Mucosa of stomach (tissue), 1 donor: Measurements from ENCODE around the gene HIP1R.
A peak's percentile ranks its signal among the peaks of the same experiment; 100 is the strongest.

Source experiments
- H3K27me3 ChIP-seq: one replicate; pipeline ENCODE4 v1.7.0; 2013; ENCODE audit warnings: mild to moderate bottlenecking, low read length; ENCODE audit not compliant: control insufficient read depth, insufficient read depth
- H3K36me3 ChIP-seq: one replicate; pipeline ENCODE4 v1.7.0; 2013; ENCODE audit warnings: low read length; ENCODE audit not compliant: control insufficient read depth, insufficient read depth
- H3K4me1 ChIP-seq: one replicate; pipeline ENCODE4 v1.7.0; 2013; ENCODE audit warnings: mild to moderate bottlenecking, low read length; ENCODE audit not compliant: control insufficient read depth, insufficient read depth
- H3K4me3 ChIP-seq: one replicate; pipeline ENCODE4 v1.7.0; 2013; ENCODE audit warnings: low read length
- H3K9ac ChIP-seq: one replicate; pipeline ENCODE4 v1.7.0; 2013; ENCODE audit warnings: mild to moderate bottlenecking, low read length, moderate library complexity
- H3K9me3 ChIP-seq: one replicate; pipeline ENCODE4 v1.7.0; 2013; ENCODE audit warnings: mild to moderate bottlenecking, low read length, moderate library complexity; ENCODE audit not compliant: control insufficient read depth
- donor health status: Pancreatic carcinoma.

HIP1R gene

GRCh38 chr12:122876731-122877130 is 41.5 kb downstream of the HIP1R start:
- Histone ChIP-seq H3K9me3 (no peaks in the 10 kb centered on the region), H3K4me1 (peaks cover 65% of the 10 kb centered on the region), H3K4me3 (no peak overlapping the region), H3K27me3 (no peaks in the 10 kb centered on the region), H3K36me3 (no peaks in the 10 kb centered on the region), H3K9ac (no peak overlapping the region)

- no peaks in the 10 kb centered on the region for H3K27me3 ChIP-seq
- H3K4me3 ChIP-seq, result no peak overlapping the region
- H3K36me3 ChIP-seq, result no peaks in the 10 kb centered on the region
- H3K9me3 ChIP-seq, result no peaks in the 10 kb centered on the region
- H3K9ac ChIP-seq, result no peak overlapping the region
- H3K4me1 ChIP-seq, result peaks cover 45% of the 10 kb centered on the region
Observed at GRCh38 chr12:122878780-122879612, 43.7 kb downstream of the HIP1R start.

- H3K36me3 ChIP-seq, result no peaks in the 10 kb centered on the region
- H3K9me3 ChIP-seq, result no peaks in the 10 kb centered on the region
- H3K9ac ChIP-seq, result no peak overlapping the region
- no peaks in the 10 kb centered on the region for H3K27me3 ChIP-seq
- no peak overlapping the region for H3K4me3 ChIP-seq
- H3K4me1 ChIP-seq, result peaks cover 49% of the 10 kb centered on the region
Observed at GRCh38 chr12:122880155-122880667, 45.0 kb downstream of the HIP1R start.

- H3K9ac ChIP-seq, result no peak overlapping the region
- H3K27me3 ChIP-seq, result no peaks in the 10 kb centered on the region
- no peak overlapping the region for H3K4me3 ChIP-seq
- H3K9me3 ChIP-seq, result no peaks in the 10 kb centered on the region
- H3K36me3 ChIP-seq, result no peaks in the 10 kb centered on the region
- H3K4me1 ChIP-seq, result peaks cover 44% of the 10 kb centered on the region
Observed at GRCh38 chr12:122880668-122881067, 45.4 kb downstream of the HIP1R start.

DNA sequence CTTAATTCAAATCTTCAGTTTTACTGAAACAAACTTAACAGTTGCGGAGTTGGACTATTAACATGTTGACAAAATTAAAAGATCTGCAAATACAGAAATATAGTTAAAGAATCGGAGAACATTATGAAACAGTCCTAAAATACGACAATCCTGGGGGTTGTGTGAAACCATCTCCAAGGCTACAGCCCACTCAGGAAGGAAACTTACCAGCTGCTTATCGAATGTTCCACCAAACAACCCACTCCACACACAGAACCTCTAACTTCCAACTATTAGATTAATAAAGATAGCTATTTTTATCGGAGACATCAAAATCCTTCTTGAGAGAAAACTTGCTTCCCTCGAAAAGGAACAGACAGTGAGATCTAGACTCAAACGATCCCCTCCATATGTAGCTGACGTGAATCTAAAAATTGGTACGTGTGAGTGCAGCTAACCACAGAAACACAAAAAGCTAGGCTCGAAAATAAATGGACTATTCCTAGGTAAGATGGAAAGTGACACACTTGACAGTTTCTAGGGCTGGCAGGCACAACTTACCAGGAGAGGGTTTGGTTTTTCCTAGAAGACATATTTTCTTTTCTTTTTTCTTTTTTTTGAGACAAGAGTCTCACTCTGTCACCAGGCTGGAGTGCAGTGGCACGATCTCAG is 47.8 kb downstream of the HIP1R start:
- Histone ChIP-seq H3K9ac (no peak overlapping the region), H3K36me3 (no peaks in the 10 kb centered on the region), H3K27me3 (no peaks in the 10 kb centered on the region), H3K4me3 (no peak overlapping the region), H3K9me3 (no peaks in the 10 kb centered on the region), H3K4me1 (peaks cover 62% of the 10 kb centered on the region)

GRCh38 chr12:122884091-122884826 is 49.0 kb downstream of the HIP1R start:
- H3K9me3 ChIP-seq, result no peaks in the 10 kb centered on the region
- H3K9ac ChIP-seq, result no peak overlapping the region
- H3K4me1 ChIP-seq, result peaks cover 66% of the 10 kb centered on the region
- H3K36me3 ChIP-seq, result no peaks in the 10 kb centered on the region
- no peaks in the 10 kb centered on the region for H3K27me3 ChIP-seq
- H3K4me3 ChIP-seq, result no peak overlapping the region

- peaks cover 66% of the 10 kb centered on the region for H3K4me1 ChIP-seq
- H3K9ac ChIP-seq, result no peak overlapping the region
Observed at GRCh38 chr12:122884860-122885259, 49.6 kb downstream of the HIP1R start.

DNA sequence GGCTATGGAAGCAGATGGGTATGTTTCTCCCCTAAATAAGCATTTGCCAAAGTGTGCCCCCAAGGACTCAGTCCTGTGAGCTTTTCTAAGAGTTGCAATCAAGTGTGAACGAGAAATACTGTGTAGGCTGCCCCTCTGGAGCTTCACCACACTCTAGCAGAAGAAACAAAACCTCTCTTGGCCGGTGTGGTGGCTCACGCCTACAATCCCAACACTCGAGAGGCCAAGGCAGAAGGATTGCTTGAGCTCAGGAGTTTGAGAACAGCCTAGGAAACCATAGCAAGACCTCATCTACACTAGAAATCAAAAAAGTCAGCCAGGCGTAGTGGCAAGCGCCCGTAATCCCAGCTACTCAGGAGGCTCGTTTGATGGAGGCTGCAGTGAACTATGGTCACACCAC is 50.9 kb downstream of the HIP1R start:
- Histone ChIP-seq H3K4me1 (peaks cover 66% of the 10 kb centered on the region), H3K9me3 (no peaks in the 10 kb centered on the region), H3K9ac (no peak overlapping the region), H3K36me3 (no peaks in the 10 kb centered on the region), H3K4me3 (no peak overlapping the region), H3K27me3 (no peaks in the 10 kb centered on the region)

More at GRCh38 chr12:122884860-122885259, 49.6 kb downstream of the HIP1R start:
- Histone ChIP-seq H3K36me3 (no peaks in the 10 kb centered on the region), H3K9me3 (no peaks in the 10 kb centered on the region), H3K27me3 (no peaks in the 10 kb centered on the region), H3K4me3 (no peak overlapping the region)

DNA sequence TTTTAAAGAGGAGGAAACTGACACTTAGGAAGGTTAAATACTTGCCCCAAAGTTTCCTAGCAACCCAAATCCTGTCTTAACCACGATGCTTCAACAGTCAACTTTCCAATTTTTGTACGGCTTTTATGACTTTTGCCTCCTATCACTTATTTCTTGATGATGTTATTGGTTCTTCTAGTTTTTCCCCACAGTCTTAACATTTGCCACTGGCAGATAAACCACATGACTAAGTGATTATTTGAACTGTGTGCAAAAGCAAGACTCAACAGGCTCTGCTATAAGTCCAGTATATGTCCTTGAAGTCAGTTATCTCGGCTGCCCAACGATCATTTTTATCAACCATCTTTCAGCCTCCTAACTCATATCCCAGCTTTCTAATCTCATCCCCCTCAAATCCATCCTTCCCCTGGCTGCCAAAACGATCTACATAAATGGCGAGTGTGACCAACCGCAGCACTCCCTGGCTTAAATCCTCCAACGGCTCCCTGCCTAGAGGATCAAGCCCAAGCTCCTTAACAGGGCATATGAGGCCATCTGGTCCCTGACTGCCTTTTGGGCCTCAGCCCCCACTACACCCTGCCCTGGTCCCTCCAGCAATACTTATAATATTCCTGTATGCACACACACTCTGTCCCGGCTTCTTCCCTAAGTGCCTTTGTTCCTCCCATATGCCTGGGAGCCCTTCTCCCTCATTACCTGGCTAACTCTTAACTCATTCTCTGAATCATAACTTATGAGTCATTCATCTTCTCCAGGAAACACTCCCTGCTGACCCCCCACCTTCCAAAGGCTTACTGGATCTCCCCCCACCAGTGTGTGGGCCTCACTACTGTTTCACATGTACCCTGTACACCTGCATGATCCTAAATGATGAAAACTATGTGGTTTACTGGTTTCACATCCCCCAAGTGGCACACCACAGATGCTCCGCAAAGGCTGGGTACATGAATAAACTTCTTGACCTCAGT is 51.9 kb downstream of the HIP1R start:
- Histone ChIP-seq H3K36me3 (no peaks in the 10 kb centered on the region), H3K4me3 (no peak overlapping the region), H3K4me1 (peaks cover 69% of the 10 kb centered on the region), H3K9me3 (no peaks in the 10 kb centered on the region), H3K27me3 (no peaks in the 10 kb centered on the region), H3K9ac (peak overlapping the region; percentile 64)

DNA sequence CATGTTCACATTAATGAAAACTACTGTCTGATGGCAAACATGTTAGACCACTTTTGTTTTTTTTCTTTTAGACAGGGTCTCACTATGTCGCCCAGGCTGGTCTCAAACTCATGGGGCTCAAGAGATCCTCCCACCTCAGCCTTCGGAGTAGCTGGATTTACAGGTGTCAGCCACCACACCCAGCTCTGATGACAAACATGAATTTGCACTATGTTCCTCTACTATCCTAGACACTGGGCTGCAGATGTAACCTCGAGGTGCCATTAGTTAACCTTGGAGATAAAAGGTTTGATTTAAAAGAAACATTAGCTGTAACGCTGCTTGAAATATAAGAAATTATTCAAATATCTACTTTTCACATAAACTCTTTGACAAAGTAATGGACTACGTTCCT is 52.6 kb downstream of the HIP1R start:
- Histone ChIP-seq H3K27me3 (no peaks in the 10 kb centered on the region), H3K9ac (peak overlapping the region; percentile 64), H3K9me3 (no peaks in the 10 kb centered on the region), H3K4me3 (no peak overlapping the region), H3K36me3 (no peaks in the 10 kb centered on the region), H3K4me1 (peaks cover 76% of the 10 kb centered on the region)

DNA sequence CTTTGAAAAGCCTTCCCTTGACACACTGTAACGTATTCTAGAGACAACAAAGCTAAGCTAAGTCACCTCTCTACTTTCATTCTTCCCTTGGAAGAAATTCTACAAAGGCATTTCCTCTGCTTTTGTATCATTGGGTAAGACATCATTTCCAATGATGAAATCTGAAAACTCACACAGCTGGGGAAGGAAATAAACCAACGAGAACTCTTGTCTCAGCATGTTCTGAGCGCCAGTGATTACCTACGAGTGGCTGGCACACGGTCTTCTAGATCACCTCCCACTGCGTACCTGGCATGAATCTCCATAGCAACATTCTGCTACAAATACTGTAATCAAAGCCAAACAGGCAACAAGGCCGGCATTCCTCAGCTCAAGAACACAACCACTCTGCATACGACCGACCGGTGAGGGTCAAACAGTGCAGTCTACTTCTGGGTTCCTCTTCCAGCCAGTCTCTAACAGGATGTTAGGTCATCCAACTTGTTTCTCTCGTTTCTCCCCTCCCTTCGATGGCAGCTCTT is 53.0 kb downstream of the HIP1R start:
- Histone ChIP-seq H3K27me3 (no peaks in the 10 kb centered on the region), H3K4me1 (peaks cover 81% of the 10 kb centered on the region), H3K9ac (peak overlapping the region; percentile 64), H3K9me3 (no peaks in the 10 kb centered on the region), H3K4me3 (no peak overlapping the region), H3K36me3 (no peaks in the 10 kb centered on the region)
